PFSK-1 (cell line): ENCODE data around the gene TRPM3.

ENCODE experiments used
- POLR2AphosphoS5 ChIP-seq: IDR thresholded peaks from 2 replicates; pipeline ENCODE4 v1.6.1; 2012; ENCODE audit warnings: low read depth, mild to moderate bottlenecking, control low read depth, low read length, moderate library complexity
- TAF1 ChIP-seq: IDR thresholded peaks from 2 replicates; pipeline ENCODE4 v1.6.1; 2012; ENCODE audit warnings: low read length, control low read depth, borderline replicate concordance; ENCODE audit not compliant: insufficient read depth

GRCh38 chr9:71073494-71073893 is 47.9 kb downstream of the TRPM3 start:
- no peak for TF ChIP-seq POLR2AphosphoS5
- no peak for TF ChIP-seq TAF1
